BLaER1 (cell line): ENCODE measurements around the gene ELF4.

Experiments used
- H3K27ac ChIP-seq: shearing (Covaris generic); formaldehyde crosslinking; 2 replicates; pipeline ENCODE4 v1.8.1; 2022
- H3K27me3 ChIP-seq: shearing (Covaris generic); formaldehyde crosslinking; 2 replicates; pipeline ENCODE4 v1.8.1; 2022
- H3K36me3 ChIP-seq: shearing (Covaris generic); formaldehyde crosslinking; 2 replicates; pipeline ENCODE4 v1.8.1; 2022
- H3K4me1 ChIP-seq: shearing (Covaris generic); formaldehyde crosslinking; 2 replicates; pipeline ENCODE4 v1.8.1; 2022
- H3K4me2 ChIP-seq: shearing (Covaris generic); formaldehyde crosslinking; 2 replicates; pipeline ENCODE4 v1.8.1; 2022
- H3K4me3 ChIP-seq: shearing (Covaris generic); formaldehyde crosslinking; 2 replicates; pipeline ENCODE4 v1.8.1; 2022
- H3K9ac ChIP-seq: shearing (Covaris generic); formaldehyde crosslinking; 2 replicates; pipeline ENCODE4 v1.8.1; 2022
- H3K9me3 ChIP-seq: shearing (Covaris generic); formaldehyde crosslinking; 2 replicates; pipeline ENCODE4 v1.8.1; 2022
- H4K20me1 ChIP-seq: shearing (Covaris generic); formaldehyde crosslinking; 2 replicates; pipeline ENCODE4 v1.8.1; 2022
- Cebpa-rat ChIP-seq: shearing (Covaris generic); IDR thresholded peaks from 2 replicates; pipeline ENCODE4 v1.8.1; 2022

ELF4 gene

GRCh38 chrX:130025256-130025655 lies 85.0 kb downstream of the ELF4 start:
- H3K36me3 ChIP-seq: peaks cover 86% of the 10 kb centered on the region

DNA sequence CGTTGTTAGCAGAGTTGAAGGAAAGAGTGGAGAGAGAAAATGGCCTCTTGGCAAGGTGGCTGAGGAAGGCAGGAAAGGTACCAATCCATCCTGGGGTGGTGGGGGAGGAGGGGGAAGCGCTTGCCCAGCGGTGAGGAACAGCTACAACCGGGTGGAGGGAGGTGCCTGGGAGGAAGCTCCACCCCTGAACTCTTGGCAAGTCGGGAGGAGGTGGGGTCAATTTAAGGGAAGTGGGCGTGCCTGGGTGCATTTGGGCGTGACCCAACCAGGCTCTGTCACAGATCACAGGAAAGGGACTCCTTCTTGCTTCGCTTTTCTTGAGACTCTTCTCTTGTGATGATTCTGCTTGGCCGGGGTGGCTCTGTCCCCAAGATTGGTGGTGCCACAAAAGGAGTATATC lies 86.2 kb downstream of the ELF4 start:
- no peak overlapping the region for H3K27ac ChIP-seq
- H3K4me1 ChIP-seq: peaks cover 16% of the 10 kb centered on the region
- no peak overlapping the region for H3K4me3 ChIP-seq
- no peak overlapping the region for H3K9ac ChIP-seq
- H3K36me3 ChIP-seq: peaks cover 82% of the 10 kb centered on the region
- H4K20me1 ChIP-seq: peaks cover 86% of the 10 kb centered on the region
- no peaks in the 10 kb centered on the region; the same call in 1 of the 2 replicates for H3K9me3 ChIP-seq
- no peak for TF ChIP-seq Cebpa-rat
- H3K4me2 ChIP-seq: peak overlapping the region; percentile 72
- peaks cover 85% of the 10 kb centered on the region for H3K27me3 ChIP-seq

More at GRCh38 chrX:130025256-130025655, 85.0 kb downstream of the ELF4 start:
- Histone ChIP-seq H3K4me3 (no peak overlapping the region), H3K27me3 (peaks cover 84% of the 10 kb centered on the region), H3K9me3 (no peaks in the 10 kb centered on the region; the same call in 1 of the 2 replicates), H4K20me1 (peaks cover 80% of the 10 kb centered on the region), H3K27ac (no peak overlapping the region), H3K4me1 (peaks cover 16% of the 10 kb centered on the region), H3K4me2 (no peak overlapping the region), H3K9ac (no peak overlapping the region)
- no peak for TF ChIP-seq Cebpa-rat

DNA sequence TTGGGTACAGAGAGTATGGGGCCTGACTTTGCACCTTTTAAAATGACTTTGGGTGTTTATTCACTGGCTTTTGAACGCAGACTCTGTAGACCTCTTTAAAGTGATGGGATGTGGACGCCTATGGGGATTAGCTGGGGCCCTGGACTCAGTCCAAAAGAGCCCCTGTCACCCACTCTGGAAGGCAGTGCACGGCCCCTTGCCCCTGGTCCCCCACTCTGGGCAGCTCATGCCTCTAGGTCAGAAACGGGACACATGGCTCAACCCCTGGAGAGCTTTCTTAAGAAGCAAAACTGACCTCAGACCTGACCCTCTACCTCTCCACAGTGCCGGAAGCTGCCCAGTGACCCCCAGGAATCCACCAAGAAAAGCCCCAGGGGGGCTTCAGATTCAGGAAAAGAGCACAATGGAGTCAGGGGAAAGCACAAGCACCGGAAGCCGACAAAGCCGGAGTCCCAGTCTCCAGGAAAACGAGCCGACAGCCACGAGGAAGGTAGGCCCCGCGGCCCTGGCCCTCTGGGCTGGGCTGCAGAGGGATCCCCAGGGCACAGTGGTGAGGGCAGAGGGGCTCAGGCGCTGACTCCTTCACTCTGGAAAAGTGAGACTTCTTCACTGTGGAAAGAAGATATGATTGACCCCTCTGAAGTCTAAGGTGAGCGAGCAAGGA lies 89.5 kb downstream of the ELF4 start:
- H3K4me3 ChIP-seq: no peak overlapping the region
- H4K20me1 ChIP-seq: peaks cover 93% of the 10 kb centered on the region
- no peak overlapping the region for H3K4me2 ChIP-seq
- peaks cover 74% of the 10 kb centered on the region for H3K36me3 ChIP-seq
- H3K27ac ChIP-seq: no peak overlapping the region
- H3K9ac ChIP-seq: no peak overlapping the region
- H3K27me3 ChIP-seq: peaks cover 94% of the 10 kb centered on the region
- no peaks in the 10 kb centered on the region; the same call in 1 of the 2 replicates for H3K9me3 ChIP-seq
- no peak for TF ChIP-seq Cebpa-rat
- peaks cover 16% of the 10 kb centered on the region for H3K4me1 ChIP-seq

DNA sequence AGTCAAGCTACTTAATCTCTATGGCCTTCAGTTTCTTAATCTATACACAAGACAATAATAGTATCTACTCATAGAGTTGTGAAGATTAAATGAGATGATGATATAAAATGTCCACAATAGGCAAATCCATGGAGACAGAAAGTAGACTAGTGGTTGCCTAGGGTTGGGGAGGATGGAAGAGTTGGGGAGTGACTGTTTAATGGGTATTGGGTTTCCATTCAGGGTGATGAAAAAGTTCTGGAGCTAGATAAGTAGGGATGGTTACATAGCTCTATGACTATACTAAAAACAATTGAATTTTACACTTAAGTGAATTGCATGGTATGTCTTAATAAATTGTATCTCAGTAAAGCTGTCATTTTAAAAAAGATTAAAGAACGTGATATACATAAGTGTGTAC lies 92.2 kb downstream of the ELF4 start:
- no peak overlapping the region for H3K4me3 ChIP-seq
- peaks cover 95% of the 10 kb centered on the region for H4K20me1 ChIP-seq
- H3K9me3 ChIP-seq: no peaks in the 10 kb centered on the region
- peaks cover 77% of the 10 kb centered on the region for H3K27me3 ChIP-seq
- H3K36me3 ChIP-seq: peaks cover 83% of the 10 kb centered on the region
- H3K4me1 ChIP-seq: no peaks in the 10 kb centered on the region
- no peak for TF ChIP-seq Cebpa-rat
- H3K27ac ChIP-seq: no peak overlapping the region
- H3K4me2 ChIP-seq: no peak overlapping the region
- H3K9ac ChIP-seq: no peak overlapping the region

GRCh38 chrX:130015181-130015580 lies 95.1 kb downstream of the ELF4 start:
- Histone ChIP-seq H3K4me1 (peaks cover 8% of the 10 kb centered on the region), H3K27me3 (peaks cover 77% of the 10 kb centered on the region), H3K27ac (no peak overlapping the region), H3K4me2 (no peak overlapping the region), H3K9me3 (no peaks in the 10 kb centered on the region), H3K4me3 (no peak overlapping the region), H3K36me3 (peaks cover 71% of the 10 kb centered on the region), H3K9ac (no peak overlapping the region), H4K20me1 (peaks cover 98% of the 10 kb centered on the region)
- TF ChIP-seq Cebpa-rat: no peak
